Hepatocyte (in vitro differentiated cells): Measurements from ENCODE around the gene POP5. TPM values are rescaled to one million over a fixed set of nuclear protein-coding genes. Genes with fewer than 3 reads are reported as not detected.
A peak's percentile ranks its signal among the peaks of the same experiment; 100 is the strongest.

ENCODE experiments used
- DNase-seq: peaks from one replicate; pipeline ENCODE4 v3.0.0-alpha.2; 2016; ENCODE audit warnings: low spot score
- H2AFZ ChIP-seq: fragments of 200-600 bp; sonication (generic); 2 replicates; pipeline ENCODE4 v1.6.0; 2016; ENCODE audit warnings: antibody characterized with exemption, mild to moderate bottlenecking
- H3K27ac ChIP-seq: fragments of 200-600 bp; sonication (generic); 2 replicates; pipeline ENCODE4 v1.5.1; 2016; ENCODE audit warnings: mild to moderate bottlenecking
- H3K27me3 ChIP-seq: fragments of 200-600 bp; sonication (generic); 2 replicates; pipeline ENCODE4 v1.6.1; 2016
- H3K36me3 ChIP-seq: fragments of 200-600 bp; sonication (generic); replicated peaks from 2 replicates; pipeline ENCODE4 v1.5.1; 2016; ENCODE audit warnings: low read depth; ENCODE audit not compliant: insufficient read depth
- H3K4me1 ChIP-seq: fragments of 200-600 bp; sonication (generic); 2 replicates; pipeline ENCODE4 v1.5.1; 2016; ENCODE audit warnings: mild to moderate bottlenecking, moderate library complexity; ENCODE audit not compliant: insufficient read depth
- H3K4me2 ChIP-seq: fragments of 200-600 bp; sonication (generic); 2 replicates; pipeline ENCODE4 v1.6.0; 2016
- H3K4me3 ChIP-seq: fragments of 200-600 bp; sonication (generic); 2 replicates; pipeline ENCODE4 v1.5.1; 2016; ENCODE audit warnings: mild to moderate bottlenecking
- H3K79me2 ChIP-seq: fragments of 200-600 bp; sonication (generic); 2 replicates; pipeline ENCODE4 v1.6.0; 2017; ENCODE audit warnings: mild to moderate bottlenecking
- H3K9me2 ChIP-seq: fragments of 200-600 bp; sonication (generic); replicated peaks from 2 replicates; pipeline ENCODE4 v1.6.0; 2017; ENCODE audit warnings: mild to moderate bottlenecking; ENCODE audit not compliant: insufficient read depth
- H3K9me3 ChIP-seq: fragments of 200-600 bp; sonication (generic); 2 replicates; pipeline ENCODE4 v1.5.1; 2016; ENCODE audit warnings: low read depth, mild to moderate bottlenecking
- H4K20me1 ChIP-seq: fragments of 200-600 bp; sonication (generic); 2 replicates; pipeline ENCODE4 v1.6.0; 2016; ENCODE audit warnings: mild to moderate bottlenecking; ENCODE audit not compliant: insufficient read depth, poor library complexity, severe bottlenecking
- EZH2 ChIP-seq: fragments of 200-600 bp; sonication (generic); IDR thresholded peaks from 2 replicates; pipeline ENCODE4 v1.6.1; 2016; ENCODE audit warnings: antibody characterized with exemption, mild to moderate bottlenecking, borderline replicate concordance
- EZH2phosphoT487 ChIP-seq: fragments of 200-600 bp; sonication (generic); IDR thresholded peaks from one replicate; pipeline ENCODE4 v1.6.1; 2018; ENCODE audit warnings: antibody characterized with exemption, mild to moderate bottlenecking, low read depth, moderate library complexity; ENCODE audit not compliant: unreplicated experiment, severe bottlenecking
- WGBS: methylation state at CpG from one replicate; pipeline ENCODE4 v1.1.6; 2016; ENCODE audit warnings: low lambda C conversion rate; ENCODE audit errors: missing lambda C conversion rate; 5-methylcytosine and 5-hydroxymethylcytosine counted together
- polyA plus RNA-seq: library from polyadenylated mRNA; unstranded; fragments of >200 nt; fragmentation: Nextera tagmentation; extraction: Ambion mirVana; gene quantifications from 2 replicates; pipeline ENCODE4 v1.2.1, GENCODE V29; 2016
- total RNA-seq: library from RNA; depleted of rRNA; stranded (reverse); fragments of >200 nt; gene quantifications from 2 replicates; pipeline ENCODE4 v1.2.3, GENCODE V29; 2014
- TF ChIP-seq, protein P1 (sequence below): fragments of 200-600 bp; sonication (generic); IDR thresholded peaks from 2 replicates; pipeline ENCODE4 v1.5.1; 2016; ENCODE audit warnings: antibody characterized with exemption, mild to moderate bottlenecking; ENCODE audit not compliant: poor library complexity

Gene POP5
- total and polyA plus RNA-seq, 2 experiments from 2014 or later, result 29.3 to 51.1 TPM

DNA sequence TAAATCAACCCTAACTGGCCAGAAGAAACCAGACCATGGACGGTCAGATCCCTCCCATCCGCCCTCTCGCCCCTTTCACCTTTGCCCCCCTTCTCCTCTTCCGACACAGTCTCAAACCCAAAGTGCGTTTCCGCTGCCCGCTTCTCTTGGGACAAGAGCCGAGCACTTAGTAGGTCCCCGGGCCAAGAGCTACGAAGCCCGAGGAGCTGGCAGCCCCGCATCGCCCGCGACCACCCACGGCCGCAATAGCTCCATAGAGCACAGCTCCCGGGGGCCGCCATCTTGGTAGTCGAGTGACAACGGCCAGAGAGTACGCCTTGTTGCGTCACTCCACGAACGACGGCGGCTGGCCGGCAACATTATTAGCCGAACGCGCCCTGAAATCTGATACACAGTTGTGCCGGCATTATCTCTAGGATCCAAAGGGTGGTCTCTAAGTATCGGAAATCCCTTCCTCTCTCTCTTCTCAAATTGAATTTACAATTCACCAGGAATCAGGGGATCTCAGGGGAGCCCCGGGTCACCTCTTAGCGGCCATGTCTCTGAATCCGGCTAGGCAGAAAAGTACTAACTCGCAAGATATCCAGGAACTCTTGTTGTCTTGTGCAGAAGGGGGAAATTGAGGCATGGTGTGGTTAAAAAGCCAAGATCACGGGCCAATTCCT lies 52.2 kb downstream of the POP5 start, which contains the start of gene COQ5:
Gene COQ5, minus strand, starts transcription at position 298 of the 665 bp plus-strand sequence. Its CDS starts 17 bp downstream, at position 281.
- peak within 1 kb of the TSS; percentile 85 for H3K4me2 ChIP-seq
- H3K79me2 ChIP-seq, result peaks cover 6% of the 10 kb centered on the region
- peak within 1 kb of the TSS; percentile 93 for H2AFZ ChIP-seq
- H3K27ac ChIP-seq, result peak within 1 kb of the TSS; percentile 95
- no peaks in the 10 kb centered on the region for H4K20me1 ChIP-seq
- H3K4me1 ChIP-seq, result peaks cover 6% of the 10 kb centered on the region
- no peaks in the 10 kb centered on the region for H3K9me2 ChIP-seq
- H3K9me3 ChIP-seq, result no peaks in the 10 kb centered on the region
- peak within 1 kb of the TSS; percentile 86 for H3K4me3 ChIP-seq
- H3K36me3 ChIP-seq, result no peaks in the 10 kb centered on the region
- TF ChIP-seq EZH2 (no peak), EZH2phosphoT487 (no peak)
- TF ChIP-seq, protein P1, sequence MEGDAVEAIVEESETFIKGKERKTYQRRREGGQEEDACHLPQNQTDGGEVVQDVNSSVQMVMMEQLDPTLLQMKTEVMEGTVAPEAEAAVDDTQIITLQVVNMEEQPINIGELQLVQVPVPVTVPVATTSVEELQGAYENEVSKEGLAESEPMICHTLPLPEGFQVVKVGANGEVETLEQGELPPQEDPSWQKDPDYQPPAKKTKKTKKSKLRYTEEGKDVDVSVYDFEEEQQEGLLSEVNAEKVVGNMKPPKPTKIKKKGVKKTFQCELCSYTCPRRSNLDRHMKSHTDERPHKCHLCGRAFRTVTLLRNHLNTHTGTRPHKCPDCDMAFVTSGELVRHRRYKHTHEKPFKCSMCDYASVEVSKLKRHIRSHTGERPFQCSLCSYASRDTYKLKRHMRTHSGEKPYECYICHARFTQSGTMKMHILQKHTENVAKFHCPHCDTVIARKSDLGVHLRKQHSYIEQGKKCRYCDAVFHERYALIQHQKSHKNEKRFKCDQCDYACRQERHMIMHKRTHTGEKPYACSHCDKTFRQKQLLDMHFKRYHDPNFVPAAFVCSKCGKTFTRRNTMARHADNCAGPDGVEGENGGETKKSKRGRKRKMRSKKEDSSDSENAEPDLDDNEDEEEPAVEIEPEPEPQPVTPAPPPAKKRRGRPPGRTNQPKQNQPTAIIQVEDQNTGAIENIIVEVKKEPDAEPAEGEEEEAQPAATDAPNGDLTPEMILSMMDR, result no peak
- WGBS, result under 1% methylated on average over 38 of the region's 38 CpGs
- H3K27me3 ChIP-seq, result no peaks in the 10 kb centered on the region
- DNase-seq, result peak; percentile 93

Other genes starting within 250 kb of the POP5 start
- gene MSI1, start 212.2 kb downstream of the POP5 start, total RNA-seq, result 2.2 and 9.3 TPM in 2 replicates
- gene MSI1, start 212.2 kb downstream of the POP5 start, polyA plus RNA-seq, result 4.4 and 5.6 TPM in 2 replicates
- 522 and 581 TPM in 2 replicates for gene COX6A1, start 143.3 kb downstream of the POP5 start, total RNA-seq
- 964 and 1,059 TPM in 2 replicates for gene COX6A1, start 143.3 kb downstream of the POP5 start, polyA plus RNA-seq
- gene TRIAP1, start 135.0 kb downstream of the POP5 start, total RNA-seq, result 43.6 and 43.8 TPM in 2 replicates
- 42.7 and 53.9 TPM in 2 replicates for gene TRIAP1, start 135.0 kb downstream of the POP5 start, polyA plus RNA-seq
- gene GATC, start 135.0 kb downstream of the POP5 start, total RNA-seq, result 35.0 and 36.2 TPM in 2 replicates
- 19.0 and 26.0 TPM in 2 replicates for gene GATC, start 135.0 kb downstream of the POP5 start, polyA plus RNA-seq
- gene SRSF9, start 111.7 kb downstream of the POP5 start, total RNA-seq, result 157 and 166 TPM in 2 replicates
- 263 and 312 TPM in 2 replicates for gene SRSF9, start 111.7 kb downstream of the POP5 start, polyA plus RNA-seq
- 383 and 418 TPM in 2 replicates for gene DYNLL1, start 85.3 kb downstream of the POP5 start, total RNA-seq
- gene DYNLL1, start 85.3 kb downstream of the POP5 start, polyA plus RNA-seq, result 630 and 641 TPM in 2 replicates
- 37.0 and 41.0 TPM in 2 replicates for gene COQ5, start 52.2 kb downstream of the POP5 start, total RNA-seq
- 38.7 and 40.7 TPM in 2 replicates for gene COQ5, start 52.2 kb downstream of the POP5 start, polyA plus RNA-seq
- gene RNF10, start 47.0 kb downstream of the POP5 start, total RNA-seq, result 48.5 and 83.9 TPM in 2 replicates
- gene RNF10, start 47.0 kb downstream of the POP5 start, polyA plus RNA-seq, result 128 and 142 TPM in 2 replicates
- gene CABP1, start 59.2 kb upstream of the POP5 start, total RNA-seq, result 1.5 TPM in 1 of 2 replicates, not detected in the other
- gene CABP1, start 59.2 kb upstream of the POP5 start, polyA plus RNA-seq, result 0.74 TPM in 1 of 2 replicates, not detected in the other
- 132 and 135 TPM in 2 replicates for gene MLEC, start 105.7 kb upstream of the POP5 start, total RNA-seq
- gene MLEC, start 105.7 kb upstream of the POP5 start, polyA plus RNA-seq, result 210 and 227 TPM in 2 replicates
- 24.7 and 26.0 TPM in 2 replicates for gene UNC119B, start 129.1 kb upstream of the POP5 start, total RNA-seq
- gene UNC119B, start 129.1 kb upstream of the POP5 start, polyA plus RNA-seq, result 5.2 and 10.9 TPM in 2 replicates
- 53.5 and 59.6 TPM in 2 replicates for gene ACADS, start 144.4 kb upstream of the POP5 start, total RNA-seq
- 58.0 and 66.8 TPM in 2 replicates for gene ACADS, start 144.4 kb upstream of the POP5 start, polyA plus RNA-seq